Measurements from ENCODE around the gene RCSD1. TPM values are rescaled to one million over a fixed set of nuclear protein-coding genes. Genes with fewer than 3 reads are reported as not detected.

Gene RCSD1
- total and polyA plus RNA-seq, 2 of the 4 experiments (the other 2 are of a cell fraction), result 0.03 TPM; not detected in 1

DNA sequence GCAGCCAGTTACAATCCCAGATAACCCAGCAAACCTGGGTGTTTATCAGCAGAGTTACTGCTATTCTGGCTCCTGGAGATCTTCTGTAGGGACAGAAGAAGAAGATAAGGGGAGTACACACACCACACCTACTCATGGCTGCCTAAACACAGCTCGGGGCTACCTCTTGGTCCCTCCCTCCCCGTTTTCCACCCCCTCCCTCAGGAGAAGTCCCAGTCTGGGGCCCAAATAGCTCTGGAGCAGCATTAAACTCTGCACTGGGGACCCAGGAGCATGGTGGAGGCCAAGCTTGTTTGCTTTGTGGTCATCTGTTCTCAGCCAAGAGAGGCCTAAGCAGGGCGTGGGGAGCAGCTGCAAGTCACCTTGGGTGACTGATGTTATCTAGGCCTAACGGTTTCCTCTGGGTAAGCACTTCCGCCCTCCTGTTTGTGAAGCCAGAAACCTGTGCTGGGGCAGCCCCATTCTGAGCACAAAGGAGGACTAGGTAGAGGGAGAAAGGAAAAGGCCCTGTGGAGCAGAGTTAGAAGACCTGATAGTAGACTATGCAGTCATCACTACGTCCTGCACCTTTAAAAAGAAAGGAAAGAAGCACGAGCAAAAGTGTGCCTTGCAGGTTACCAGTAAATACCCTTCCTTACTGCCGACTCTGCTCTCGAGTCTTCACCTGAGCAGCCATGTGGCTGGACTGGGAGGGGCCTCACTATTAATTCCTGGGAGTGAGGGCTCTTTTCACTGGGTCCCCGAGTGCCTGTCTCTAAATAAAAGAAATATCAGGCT lies 2.0 kb upstream of the RCSD1 start:
- CTCF ChIA-PET, result no interaction called here
- H4K8ac ChIP-seq (ENCODE audit: low read depth in 2 of 2, low read length in 2 of 2), result no peak overlapping the region
- TF ChIP-seq SMC3 (IDR thresholded peaks at IDR 0.05; ENCODE audit: low read depth, low read length) (no peak), ELK1 (IDR thresholded peaks at IDR 0.05; ENCODE audit: borderline replicate concordance, low read depth, low read length) (no peak), MXI1 (IDR thresholded peaks at IDR 0.05; ENCODE audit: borderline replicate concordance, low read depth, low read length) (no peak), MAFK (IDR thresholded peaks at IDR 0.05; ENCODE audit: low read depth, low read length) (no peak), FOS (IDR thresholded peaks at IDR 0.05; ENCODE audit: low read depth, low read length) (no peak), MAZ (IDR thresholded peaks at IDR 0.05; ENCODE audit: borderline replicate concordance, low read depth, low read length) (no peak), POLR2A (IDR thresholded peaks at IDR 0.05; ENCODE audit: low read depth, low read length) (no peak), RAD21 (IDR thresholded peaks at IDR 0.05; ENCODE audit: low read length) (no peak), RFX5 (IDR thresholded peaks at IDR 0.05; ENCODE audit: low read depth, low read length) (no peak)
- TF ChIP-seq, protein P1, sequence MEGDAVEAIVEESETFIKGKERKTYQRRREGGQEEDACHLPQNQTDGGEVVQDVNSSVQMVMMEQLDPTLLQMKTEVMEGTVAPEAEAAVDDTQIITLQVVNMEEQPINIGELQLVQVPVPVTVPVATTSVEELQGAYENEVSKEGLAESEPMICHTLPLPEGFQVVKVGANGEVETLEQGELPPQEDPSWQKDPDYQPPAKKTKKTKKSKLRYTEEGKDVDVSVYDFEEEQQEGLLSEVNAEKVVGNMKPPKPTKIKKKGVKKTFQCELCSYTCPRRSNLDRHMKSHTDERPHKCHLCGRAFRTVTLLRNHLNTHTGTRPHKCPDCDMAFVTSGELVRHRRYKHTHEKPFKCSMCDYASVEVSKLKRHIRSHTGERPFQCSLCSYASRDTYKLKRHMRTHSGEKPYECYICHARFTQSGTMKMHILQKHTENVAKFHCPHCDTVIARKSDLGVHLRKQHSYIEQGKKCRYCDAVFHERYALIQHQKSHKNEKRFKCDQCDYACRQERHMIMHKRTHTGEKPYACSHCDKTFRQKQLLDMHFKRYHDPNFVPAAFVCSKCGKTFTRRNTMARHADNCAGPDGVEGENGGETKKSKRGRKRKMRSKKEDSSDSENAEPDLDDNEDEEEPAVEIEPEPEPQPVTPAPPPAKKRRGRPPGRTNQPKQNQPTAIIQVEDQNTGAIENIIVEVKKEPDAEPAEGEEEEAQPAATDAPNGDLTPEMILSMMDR (conservative IDR thresholded peaks at IDR 0.05; ENCODE audit: low read depth, low read length), result no peak
- no peak overlapping the region for H3K27ac ChIP-seq (ENCODE audit: insufficient read depth, low read length)
- no peaks in the 10 kb centered on the region for H3K79me1 ChIP-seq (ENCODE audit: low read depth in 1 of 2, low read length in 2 of 2)
- H3K4ac ChIP-seq (ENCODE audit: low read depth, low read length), result no peak overlapping the region
- no peak overlapping the region for H2BK5ac ChIP-seq (ENCODE audit: low read depth, low read length, poor library complexity, severe bottlenecking)
- BruUV-seq (replicated peaks), result no TSS peak
- H2BK20ac ChIP-seq (ENCODE audit: low read depth, low read length), result no peak overlapping the region
- 81% methylated on average over 2 of the region's 10 CpGs; no CpG with 5 or more reads in 1 of the 2 experiments for WGBS, 2 experiments (ENCODE audit: extremely low coverage in 2 of 2, insufficient read length in 1 of 2)
- intact Hi-C loops (cut with micrococcal nuclease) (no loop called here), in situ Hi-C loops (cut with MboI; ENCODE audit: low sequenced_read_pairs) (no loop called here), dilution Hi-C loops (cut with HindIII; ENCODE audit: low sequenced_read_pairs, unreplicated experiment) (no loop called here)
- H2BK120ac ChIP-seq (ENCODE audit: low read depth, low read length), result no peak overlapping the region
- no peaks in the 10 kb centered on the region for H3K9me1 ChIP-seq (ENCODE audit: insufficient read depth, low read length)
- H3K27me3 ChIP-seq (ENCODE audit: control insufficient read depth, insufficient read depth, low read length), result peaks cover 39% of the 10 kb centered on the region
- H3K23ac ChIP-seq (ENCODE audit: low read depth, low read length), result no peak overlapping the region
- POLR2A ChIA-PET (ENCODE audit: unreplicated experiment), result no interaction called here
- DNase-seq (no peak), ATAC-seq (ENCODE audit: low read depth) (no peak)
- no peak overlapping the region for H2AK5ac ChIP-seq (ENCODE audit: low read depth, low read length)
- H3K4me3 ChIP-seq (ENCODE audit: insufficient read depth, low read depth, low read length), result no peak overlapping the region
- no peak overlapping the region for H3K14ac ChIP-seq (replicated peaks; ENCODE audit: low read depth, low read length)
- H3K36me3 ChIP-seq (ENCODE audit: control insufficient read depth, insufficient read depth, low read length), result no peaks in the 10 kb centered on the region
- no peak overlapping the region for H2BK15ac ChIP-seq (ENCODE audit: low read depth, low read length)
- H3K56ac ChIP-seq (ENCODE audit: extremely low read depth, insufficient read depth, low read length), result no peak overlapping the region
- no peaks in the 10 kb centered on the region for H4K20me1 ChIP-seq (ENCODE audit: insufficient read depth, low read length)
- H3K4me1 ChIP-seq (ENCODE audit: control insufficient read depth, insufficient read depth, low read length), result no peaks in the 10 kb centered on the region
- no peak overlapping the region for H2AK9ac ChIP-seq (replicated peaks; ENCODE audit: low read depth, low read length, poor library complexity)
- no peak overlapping the region for H2AFZ ChIP-seq (replicated peaks; ENCODE audit: low read length, poor library complexity)
- no peak overlapping the region for H4K91ac ChIP-seq (ENCODE audit: insufficient read depth, low read depth, low read length)
- no peak overlapping the region for H3K18ac ChIP-seq (ENCODE audit: low read depth, low read length)
- H3K9ac ChIP-seq (ENCODE audit: low read depth, low read length), result no peak overlapping the region
- no peaks in the 10 kb centered on the region for H3K9me3 ChIP-seq (ENCODE audit: control insufficient read depth, insufficient read depth, low read length)
- no peak overlapping the region for H4K5ac ChIP-seq (ENCODE audit: low read depth, low read length)
- no peak overlapping the region for H3K4me2 ChIP-seq (ENCODE audit: low read depth, low read length)

Measured in IMR-90 (cell line).